T1000 (cell line): Measurements from ENCODE around the gene CTRL.

ENCODE experiments used
- DNase-seq: peaks from one replicate; lab custom pipeline; 2025; ENCODE audit warnings: mixed read lengths; lab: John Stamatoyannopoulos, UW

The CTRL gene

GRCh38 chr16:67963292-67963661 lies 31.6 kb upstream of the CTRL start:
- no peak for DNase-seq

DNA sequence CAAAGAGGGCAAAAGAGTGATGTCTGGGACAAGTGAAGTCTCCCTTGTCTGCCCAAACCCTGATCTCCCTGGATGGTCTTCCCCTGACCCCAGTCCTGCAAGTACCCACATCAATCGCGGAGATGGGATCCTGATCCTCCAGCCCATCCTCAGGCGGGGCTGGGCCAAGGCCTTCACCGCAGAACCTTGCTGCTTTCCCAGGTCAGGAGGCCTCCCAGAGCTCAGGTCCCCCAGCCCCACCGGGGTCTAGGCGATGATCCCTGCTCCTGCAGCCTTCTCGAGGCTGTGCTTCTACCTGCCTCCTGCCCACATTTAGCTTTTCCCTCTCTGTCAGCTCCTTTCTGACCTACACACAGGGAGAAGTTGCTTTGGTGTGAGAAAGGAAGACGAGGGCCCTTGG lies 30.5 kb upstream of the CTRL start:
- no peak for DNase-seq

GRCh38 chr16:67961551-67961957 lies 29.9 kb upstream of the CTRL start:
- DNase-seq, result no peak

- DNase-seq, result no peak
These were observed 28.1 kb upstream of the CTRL start for GRCh38 chr16:67959536-67960329.

DNA sequence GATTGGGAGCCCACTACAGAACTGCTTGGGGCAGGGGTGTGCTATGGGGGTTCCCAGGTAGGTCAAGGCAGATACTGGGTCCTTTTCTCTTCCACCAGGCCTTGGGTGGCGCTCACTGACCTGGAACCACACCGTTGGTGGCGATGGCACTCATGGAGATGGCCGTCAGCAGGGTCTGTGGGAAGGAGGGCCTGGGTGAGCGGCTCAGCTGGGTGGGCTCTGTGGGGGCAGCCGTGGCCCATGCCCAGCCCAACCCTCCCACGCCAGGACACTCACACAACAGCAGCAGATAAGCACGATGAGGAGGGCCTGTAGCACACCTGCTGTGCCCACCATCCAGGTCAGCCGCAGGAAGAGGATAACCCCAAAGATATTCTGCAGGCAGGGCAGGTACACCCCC lies 26.0 kb upstream of the CTRL start:
- DNase-seq, result no peak

DNA sequence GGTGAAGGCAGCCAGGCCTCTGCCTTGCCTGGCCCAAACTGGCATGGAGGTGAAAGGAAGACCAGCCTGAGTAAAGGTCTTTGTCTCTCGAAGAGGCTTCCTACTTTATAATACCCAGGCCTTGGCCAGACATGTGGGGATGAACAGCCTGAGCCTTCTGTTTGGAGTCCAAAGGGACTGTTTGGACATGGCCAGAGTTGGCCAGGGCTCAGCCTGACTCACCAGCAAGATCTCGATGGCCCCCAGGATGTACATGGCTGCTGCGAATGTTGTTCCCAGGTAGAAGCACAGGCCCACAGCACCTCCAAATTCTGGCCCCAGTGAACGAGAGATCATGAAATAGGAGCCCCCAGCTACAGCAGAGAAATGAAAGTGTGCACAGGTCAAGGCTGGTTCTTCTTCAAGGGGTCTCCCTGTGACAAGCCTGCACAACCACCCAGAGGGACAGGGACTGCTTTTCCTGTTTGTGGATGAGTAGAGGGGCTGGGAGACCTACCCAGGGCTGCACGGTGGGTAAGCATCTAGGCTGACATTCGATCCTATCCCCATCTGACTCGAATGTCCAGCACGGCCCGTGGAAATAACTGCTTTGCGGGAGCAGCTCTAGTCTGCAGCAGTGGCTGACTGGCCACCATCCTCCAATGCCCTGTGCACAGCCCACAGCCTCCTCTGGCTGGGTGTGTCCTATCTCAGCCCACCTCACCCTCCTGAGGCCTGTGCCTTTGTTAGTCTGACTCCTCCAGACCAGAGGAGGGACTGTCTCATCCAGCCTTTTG lies 22.9 kb upstream of the CTRL start:
- no peak for DNase-seq

- DNase-seq, result no peak
These were observed 22.1 kb upstream of the CTRL start for GRCh38 chr16:67953641-67954375.

- DNase-seq, result no peak
These were observed 19.8 kb upstream of the CTRL start for GRCh38 chr16:67951485-67951884.

DNA sequence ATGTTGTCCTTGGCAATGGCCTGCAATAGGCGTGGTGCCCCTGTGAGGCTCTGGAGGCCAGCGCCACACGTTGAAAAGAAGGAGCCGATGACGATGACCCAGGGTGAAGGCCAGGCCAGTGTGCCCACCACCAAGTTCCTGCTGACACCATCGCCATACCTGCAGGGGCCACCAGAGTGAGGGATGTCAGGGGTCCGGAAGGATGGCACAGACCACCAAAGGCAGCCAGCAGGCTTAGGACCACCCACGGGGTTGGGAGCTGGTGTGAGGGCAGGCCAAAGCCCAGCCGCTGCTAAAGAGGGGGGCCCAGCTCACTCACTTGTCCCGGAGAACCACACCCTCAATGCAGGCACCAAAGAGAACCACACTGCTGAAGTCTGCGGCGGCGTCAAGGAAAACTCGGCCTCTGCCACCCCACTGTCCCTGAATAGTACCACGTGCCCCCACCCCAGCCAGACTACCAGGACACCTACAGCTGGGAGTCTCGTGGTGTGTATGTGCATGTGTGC lies 18.7 kb upstream of the CTRL start:
- DNase-seq, result no peak

DNA sequence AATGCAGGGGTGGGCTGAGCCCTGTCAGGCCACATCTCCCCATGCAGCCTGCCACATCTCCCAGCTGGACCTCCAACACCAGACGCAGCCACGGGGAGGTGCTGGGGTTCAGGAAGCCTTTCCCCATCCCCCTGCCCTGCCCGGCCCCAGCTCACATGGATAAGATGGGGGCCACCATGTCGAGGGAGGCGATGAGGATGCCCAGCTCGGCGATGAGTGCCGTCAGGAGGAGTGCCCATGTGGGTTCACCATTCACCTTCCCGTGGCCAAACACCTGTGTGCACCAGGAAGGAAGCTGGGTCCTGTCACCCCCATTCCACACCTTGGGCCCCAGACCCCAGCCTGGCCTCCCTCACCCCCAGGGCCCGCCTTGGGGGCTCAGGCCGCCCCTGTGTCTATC lies 18.0 kb upstream of the CTRL start:
- no peak for DNase-seq

DNA sequence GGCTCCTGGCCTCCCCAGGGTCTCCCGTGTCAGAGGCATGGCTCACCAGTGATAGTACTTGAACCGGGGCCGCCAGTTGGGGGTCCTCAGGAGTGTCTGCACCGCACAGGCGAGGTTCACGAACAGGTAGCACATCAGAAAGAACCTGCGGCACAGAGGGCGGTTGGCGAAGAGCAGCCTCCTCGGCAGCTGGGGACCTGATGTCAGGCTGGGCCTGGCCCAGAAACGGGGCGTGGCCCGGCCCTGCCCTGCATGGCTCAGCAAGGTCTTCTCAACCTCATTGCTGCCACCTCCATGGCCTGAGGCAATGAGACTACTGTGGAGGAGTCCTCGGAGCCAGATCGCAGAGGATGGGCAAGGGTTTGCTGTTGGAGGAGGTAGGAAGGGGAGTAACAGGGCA lies 16.4 kb upstream of the CTRL start:
- no peak for DNase-seq

DNA sequence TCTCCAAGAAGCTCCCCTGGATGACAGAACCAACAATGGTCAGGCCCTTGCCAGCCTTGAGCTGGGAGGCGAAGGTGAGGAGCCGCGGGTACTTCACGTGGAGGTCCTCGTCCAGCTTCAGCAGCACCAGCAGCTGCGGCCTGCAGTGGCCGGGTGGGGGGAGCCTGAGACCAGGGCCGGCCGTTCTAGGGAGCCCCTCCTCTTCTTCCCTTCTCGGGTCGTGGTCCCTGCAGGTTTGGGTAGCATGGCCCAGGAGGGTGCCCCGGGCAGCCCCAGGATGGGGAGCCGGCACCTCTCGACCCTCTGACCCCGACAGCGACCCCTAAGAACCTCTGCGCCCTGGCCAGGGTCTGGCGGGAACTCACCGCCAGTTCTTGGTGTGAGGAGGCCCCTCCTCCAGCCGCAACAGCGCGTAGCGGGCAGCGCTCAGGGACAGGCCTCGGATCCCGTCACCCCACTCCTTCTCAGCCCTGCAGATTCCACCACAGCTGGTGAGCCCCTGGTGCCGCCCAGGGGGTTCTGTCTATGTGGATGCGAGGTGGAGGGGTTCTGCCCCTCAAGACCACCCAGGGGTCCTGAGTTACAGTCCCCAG lies 15.4 kb upstream of the CTRL start:
- no peak for DNase-seq

- no peak for DNase-seq
These were observed 14.5 kb upstream of the CTRL start for GRCh38 chr16:67946128-67946569.

GRCh38 chr16:67945392-67945933 lies 13.8 kb upstream of the CTRL start:
- no peak for DNase-seq

GRCh38 chr16:67944690-67945391 lies 13.2 kb upstream of the CTRL start:
- DNase-seq, result no peak

GRCh38 chr16:67943619-67944504 lies 12.2 kb upstream of the CTRL start, which contains the start of gene LCAT:
Gene LCAT, minus strand, starts transcription at chr16:67944120. Its CDS starts 19 bp downstream, at chr16:67944101.
- DNase-seq, result no peak

GRCh38 chr16:67943256-67943618 lies 11.6 kb upstream of the CTRL start:
- DNase-seq, result no peak

DNA sequence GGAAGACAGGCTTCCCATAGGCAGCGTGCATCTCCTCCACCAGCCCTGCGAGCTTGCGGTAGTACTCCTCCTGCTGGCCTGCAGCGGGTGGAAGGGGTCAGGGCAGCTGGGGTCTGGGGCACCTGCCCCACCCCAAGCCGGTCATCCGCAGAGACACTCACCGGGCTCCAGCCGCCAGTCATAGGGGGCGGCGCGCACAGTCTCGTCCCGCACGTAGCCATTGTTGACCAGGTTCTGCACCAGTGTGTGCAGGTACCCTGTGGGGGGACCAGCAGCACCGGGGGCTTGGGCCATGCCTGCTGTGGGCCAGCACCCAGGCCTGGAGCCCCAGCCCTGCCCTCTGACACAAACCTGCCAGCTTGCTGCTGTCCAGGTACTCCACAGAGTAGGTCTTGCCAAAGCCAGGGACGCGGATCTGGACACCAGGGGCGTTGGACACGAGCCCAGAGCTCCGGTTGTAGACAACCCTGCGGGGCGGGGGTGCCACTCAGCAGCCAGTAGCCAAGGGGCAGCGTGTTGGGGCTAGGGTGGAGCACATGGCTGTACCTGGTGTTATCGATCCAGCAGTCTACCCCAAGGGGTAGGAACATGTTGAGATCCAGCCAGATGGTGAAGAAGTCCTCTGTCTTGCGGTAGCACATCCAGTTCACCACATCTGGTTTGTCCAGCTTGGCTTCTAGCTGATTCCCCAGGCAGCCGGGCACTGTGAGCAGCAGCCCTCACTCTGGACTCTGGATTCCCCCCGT lies 11.0 kb upstream of the CTRL start:
- no peak for DNase-seq

DNA sequence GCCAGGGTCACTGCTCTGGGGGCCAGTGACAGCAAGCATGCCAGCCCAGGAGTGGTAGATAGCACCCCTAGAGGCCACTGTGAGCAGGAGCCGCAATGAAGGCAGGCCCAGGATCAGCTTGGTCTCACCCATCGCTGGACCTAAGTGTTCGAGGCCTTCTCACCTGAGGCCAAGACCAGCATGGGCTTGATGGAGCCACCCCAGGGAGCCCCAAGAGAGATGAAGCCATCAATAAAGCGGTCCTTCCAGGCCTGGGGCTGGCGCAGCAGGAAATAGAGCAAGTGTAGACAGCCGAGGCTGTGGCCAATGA lies 10.5 kb upstream of the CTRL start:
- no peak for DNase-seq
